ENCODE measurements around the gene AGK. TPM values are rescaled to one million over a fixed set of nuclear protein-coding genes. Genes with fewer than 3 reads are reported as not detected.
"Not testable (repeated sequence)": the region's sequence is repeated elsewhere in the genome, so short reads cannot be mapped to it uniquely, and the experiment has no call there.

AGK gene
- total and polyA plus RNA-seq, 2 experiments from 2014 or later, result 21.9 to 37.9 TPM

DNA sequence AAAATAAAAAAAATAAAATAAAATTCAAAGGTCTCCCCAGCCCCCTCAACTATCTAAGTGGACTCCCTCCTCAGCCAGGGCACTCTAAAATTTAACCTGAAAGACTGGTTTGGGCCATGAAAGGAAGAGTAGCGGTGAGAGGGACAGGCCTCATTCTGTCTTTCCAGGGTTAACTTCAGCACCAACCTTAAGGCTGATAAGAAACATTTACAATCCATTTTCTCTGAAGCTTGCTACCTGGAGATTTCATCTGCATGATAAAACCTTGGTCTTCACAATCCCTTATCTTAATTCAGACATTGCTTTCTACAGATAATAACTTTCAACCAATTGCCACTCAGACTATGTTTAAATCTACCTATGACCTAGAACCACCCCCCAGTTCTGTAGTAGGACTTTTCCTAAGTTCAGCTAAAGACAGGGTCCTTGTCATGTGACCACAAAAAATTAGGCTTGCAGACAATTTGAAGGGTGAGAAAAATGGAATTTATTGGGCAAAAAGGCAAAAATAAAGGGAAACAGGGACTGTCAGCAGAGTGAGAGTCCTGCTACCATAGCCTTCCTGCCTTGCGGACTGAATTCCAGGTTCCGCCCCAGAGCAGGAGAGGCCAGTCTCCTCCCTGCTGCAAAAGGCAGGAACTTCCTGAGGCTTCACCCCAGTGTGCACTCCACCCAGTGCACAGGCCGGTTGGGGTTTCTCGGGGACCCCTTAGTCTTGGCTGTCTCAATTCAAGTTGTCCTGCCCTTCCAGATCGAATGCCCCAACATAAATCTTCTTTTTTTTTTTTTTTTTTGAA is 26.0 kb downstream of the AGK start (continued):
- TF ChIP-seq, protein P1, sequence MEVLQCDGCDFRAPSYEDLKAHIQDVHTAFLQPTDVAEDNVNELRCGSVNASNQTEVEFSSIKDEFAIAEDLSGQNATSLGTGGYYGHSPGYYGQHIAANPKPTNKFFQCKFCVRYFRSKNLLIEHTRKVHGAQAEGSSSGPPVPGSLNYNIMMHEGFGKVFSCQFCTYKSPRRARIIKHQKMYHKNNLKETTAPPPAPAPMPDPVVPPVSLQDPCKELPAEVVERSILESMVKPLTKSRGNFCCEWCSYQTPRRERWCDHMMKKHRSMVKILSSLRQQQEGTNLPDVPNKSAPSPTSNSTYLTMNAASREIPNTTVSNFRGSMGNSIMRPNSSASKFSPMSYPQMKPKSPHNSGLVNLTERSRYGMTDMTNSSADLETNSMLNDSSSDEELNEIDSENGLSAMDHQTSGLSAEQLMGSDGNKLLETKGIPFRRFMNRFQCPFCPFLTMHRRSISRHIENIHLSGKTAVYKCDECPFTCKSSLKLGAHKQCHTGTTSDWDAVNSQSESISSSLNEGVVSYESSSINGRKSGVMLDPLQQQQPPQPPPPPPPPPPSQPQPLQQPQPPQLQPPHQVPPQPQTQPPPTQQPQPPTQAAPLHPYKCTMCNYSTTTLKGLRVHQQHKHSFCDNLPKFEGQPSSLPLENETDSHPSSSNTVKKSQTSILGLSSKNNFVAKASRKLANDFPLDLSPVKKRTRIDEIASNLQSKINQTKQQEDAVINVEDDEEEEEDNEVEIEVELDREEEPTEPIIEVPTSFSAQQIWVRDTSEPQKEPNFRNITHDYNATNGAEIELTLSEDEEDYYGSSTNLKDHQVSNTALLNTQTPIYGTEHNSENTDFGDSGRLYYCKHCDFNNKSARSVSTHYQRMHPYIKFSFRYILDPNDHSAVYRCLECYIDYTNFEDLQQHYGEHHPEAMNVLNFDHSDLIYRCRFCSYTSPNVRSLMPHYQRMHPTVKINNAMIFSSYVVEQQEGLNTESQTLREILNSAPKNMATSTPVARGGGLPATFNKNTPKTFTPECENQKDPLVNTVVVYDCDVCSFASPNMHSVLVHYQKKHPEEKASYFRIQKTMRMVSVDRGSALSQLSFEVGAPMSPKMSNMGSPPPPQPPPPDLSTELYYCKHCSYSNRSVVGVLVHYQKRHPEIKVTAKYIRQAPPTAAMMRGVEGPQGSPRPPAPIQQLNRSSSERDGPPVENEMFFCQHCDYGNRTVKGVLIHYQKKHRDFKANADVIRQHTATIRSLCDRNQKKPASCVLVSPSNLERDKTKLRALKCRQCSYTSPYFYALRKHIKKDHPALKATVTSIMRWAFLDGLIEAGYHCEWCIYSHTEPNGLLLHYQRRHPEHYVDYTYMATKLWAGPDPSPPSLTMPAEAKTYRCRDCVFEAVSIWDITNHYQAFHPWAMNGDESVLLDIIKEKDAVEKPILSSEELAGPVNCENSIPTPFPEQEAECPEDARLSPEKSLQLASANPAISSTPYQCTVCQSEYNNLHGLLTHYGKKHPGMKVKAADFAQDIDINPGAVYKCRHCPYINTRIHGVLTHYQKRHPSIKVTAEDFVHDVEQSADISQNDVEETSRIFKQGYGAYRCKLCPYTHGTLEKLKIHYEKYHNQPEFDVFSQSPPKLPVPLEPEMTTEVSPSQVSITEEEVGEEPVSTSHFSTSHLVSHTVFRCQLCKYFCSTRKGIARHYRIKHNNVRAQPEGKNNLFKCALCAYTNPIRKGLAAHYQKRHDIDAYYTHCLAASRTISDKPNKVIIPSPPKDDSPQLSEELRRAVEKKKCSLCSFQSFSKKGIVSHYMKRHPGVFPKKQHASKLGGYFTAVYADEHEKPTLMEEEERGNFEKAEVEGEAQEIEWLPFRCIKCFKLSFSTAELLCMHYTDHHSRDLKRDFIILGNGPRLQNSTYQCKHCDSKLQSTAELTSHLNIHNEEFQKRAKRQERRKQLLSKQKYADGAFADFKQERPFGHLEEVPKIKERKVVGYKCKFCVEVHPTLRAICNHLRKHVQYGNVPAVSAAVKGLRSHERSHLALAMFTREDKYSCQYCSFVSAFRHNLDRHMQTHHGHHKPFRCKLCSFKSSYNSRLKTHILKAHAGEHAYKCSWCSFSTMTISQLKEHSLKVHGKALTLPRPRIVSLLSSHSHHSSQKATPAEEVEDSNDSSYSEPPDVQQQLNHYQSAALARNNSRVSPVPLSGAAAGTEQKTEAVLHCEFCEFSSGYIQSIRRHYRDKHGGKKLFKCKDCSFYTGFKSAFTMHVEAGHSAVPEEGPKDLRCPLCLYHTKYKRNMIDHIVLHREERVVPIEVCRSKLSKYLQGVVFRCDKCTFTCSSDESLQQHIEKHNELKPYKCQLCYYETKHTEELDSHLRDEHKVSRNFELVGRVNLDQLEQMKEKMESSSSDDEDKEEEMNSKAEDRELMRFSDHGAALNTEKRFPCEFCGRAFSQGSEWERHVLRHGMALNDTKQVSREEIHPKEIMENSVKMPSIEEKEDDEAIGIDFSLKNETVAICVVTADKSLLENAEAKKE (CRISPR knock-in tag; IDR thresholded peaks at IDR 0.05), result no peak
- TF ChIP-seq EZH2phosphoT487 (IDR thresholded peaks at IDR 0.05; ENCODE audit: unreplicated experiment) (no peak), JUNB (IDR thresholded peaks at IDR 0.05; ENCODE audit: unreplicated experiment) (no peak), POLR2AphosphoS5 (IDR thresholded peaks at IDR 0.05; ENCODE audit: low read depth) (no peak)

DNA sequence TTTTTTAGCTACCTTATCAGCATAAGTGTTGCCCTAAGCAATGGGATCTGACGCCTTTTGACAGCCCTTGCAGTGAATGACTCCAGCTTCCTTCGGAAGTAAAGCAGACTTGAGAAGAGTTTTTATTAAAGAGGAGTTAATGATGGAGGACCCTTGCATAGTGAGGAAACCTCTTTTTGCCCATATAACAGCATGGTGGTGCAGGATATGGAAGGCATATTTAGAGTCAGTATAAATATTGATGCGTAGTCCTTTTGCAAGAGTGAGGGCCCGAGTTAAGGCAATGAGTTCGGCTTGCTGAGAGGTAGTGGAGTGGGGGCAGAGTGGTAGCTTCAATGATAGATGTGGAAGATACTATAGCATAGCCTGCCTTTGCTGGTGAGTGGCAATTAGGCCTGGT is 28.7 kb downstream of the AGK start:
- H3K9me3 Mint-ChIP-seq, result peaks cover 42% of the 10 kb centered on the region
- H3K9me2 ChIP-seq (ENCODE audit: insufficient read depth); H2AFZ ChIP-seq; H3K27ac ChIP-seq (ENCODE audit: low read depth); DNase-seq (ENCODE audit: low spot score); H3K4me3 Mint-ChIP-seq; H3K27me3 ChIP-seq (ENCODE audit: insufficient read depth); H4K20me1 ChIP-seq (replicated peaks; ENCODE audit: insufficient read depth); H3K4me2 ChIP-seq; ATAC-seq; H3K4me3 ChIP-seq; H3K27ac Mint-ChIP-seq; H3K4me1 ChIP-seq (ENCODE audit: insufficient read depth); H3F3A ChIP-seq (replicated peaks; ENCODE audit: low read depth); H3K36me3 ChIP-seq (ENCODE audit: insufficient read depth); H3K79me2 ChIP-seq (replicated peaks; ENCODE audit: insufficient read depth): not testable (repeated sequence)
- H3K36me3 Mint-ChIP-seq (ENCODE audit: low read depth), result peaks cover 31% of the 10 kb centered on the region
- H3K27me3 Mint-ChIP-seq (ENCODE audit: insufficient read depth, low read depth, poor library complexity), result peaks cover 19% of the 10 kb centered on the region
- peaks cover 38% of the 10 kb centered on the region for H3K4me1 Mint-ChIP-seq

DNA sequence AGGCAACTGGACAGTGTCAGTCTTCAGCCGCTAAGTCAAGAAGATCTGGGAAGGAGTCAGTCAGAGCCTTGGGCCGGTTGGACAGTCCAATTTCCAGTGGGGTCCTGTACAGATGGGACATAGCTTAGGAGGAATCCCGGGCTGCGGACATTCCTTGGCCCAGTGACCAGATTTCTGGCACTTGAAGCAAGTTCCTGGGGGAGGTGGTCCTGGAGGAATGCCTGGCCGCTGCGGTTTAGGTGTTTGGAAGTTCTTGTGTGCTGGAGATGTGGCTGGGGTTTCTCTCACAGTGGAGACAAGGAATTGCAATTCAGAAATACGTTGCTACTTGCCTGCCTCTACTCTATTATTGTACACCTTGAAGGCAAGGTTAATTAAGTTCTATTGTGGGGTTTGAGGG is 30.9 kb downstream of the AGK start:
- not testable (repeated sequence) for DNase-seq (ENCODE audit: low spot score); H4K20me1 ChIP-seq (replicated peaks; ENCODE audit: insufficient read depth); H3K27ac ChIP-seq (ENCODE audit: low read depth); H3K36me3 ChIP-seq (ENCODE audit: insufficient read depth); H3K4me3 Mint-ChIP-seq; H3K4me3 ChIP-seq; H3F3A ChIP-seq (replicated peaks; ENCODE audit: low read depth); ATAC-seq; H3K79me2 ChIP-seq (replicated peaks; ENCODE audit: insufficient read depth); H3K4me2 ChIP-seq; H3K27me3 ChIP-seq (ENCODE audit: insufficient read depth); H2AFZ ChIP-seq; H3K9me2 ChIP-seq (ENCODE audit: insufficient read depth)
- Mint-ChIP-seq H3K27me3 (ENCODE audit: insufficient read depth, low read depth, poor library complexity) (peaks cover 24% of the 10 kb centered on the region), H3K36me3 (ENCODE audit: low read depth) (peaks cover 17% of the 10 kb centered on the region), H3K9me3 (peaks cover 23% of the 10 kb centered on the region; the same call in 2 of the 3 replicates), H3K4me1 (peaks cover 54% of the 10 kb centered on the region), H3K27ac (peak overlapping the region; percentile 98; the same call in 1 of the 2 replicates)
- H3K4me1 ChIP-seq (ENCODE audit: insufficient read depth), result peaks cover 28% of the 10 kb centered on the region
